AG08395 (cell line): Measurements from ENCODE around the gene ARHGEF7.

Experiments used
- DNase-seq: peaks from one replicate; pipeline ENCODE4 v3.0.0; 2012; ENCODE audit warnings: mixed read lengths, low spot score

Gene ARHGEF7

DNA sequence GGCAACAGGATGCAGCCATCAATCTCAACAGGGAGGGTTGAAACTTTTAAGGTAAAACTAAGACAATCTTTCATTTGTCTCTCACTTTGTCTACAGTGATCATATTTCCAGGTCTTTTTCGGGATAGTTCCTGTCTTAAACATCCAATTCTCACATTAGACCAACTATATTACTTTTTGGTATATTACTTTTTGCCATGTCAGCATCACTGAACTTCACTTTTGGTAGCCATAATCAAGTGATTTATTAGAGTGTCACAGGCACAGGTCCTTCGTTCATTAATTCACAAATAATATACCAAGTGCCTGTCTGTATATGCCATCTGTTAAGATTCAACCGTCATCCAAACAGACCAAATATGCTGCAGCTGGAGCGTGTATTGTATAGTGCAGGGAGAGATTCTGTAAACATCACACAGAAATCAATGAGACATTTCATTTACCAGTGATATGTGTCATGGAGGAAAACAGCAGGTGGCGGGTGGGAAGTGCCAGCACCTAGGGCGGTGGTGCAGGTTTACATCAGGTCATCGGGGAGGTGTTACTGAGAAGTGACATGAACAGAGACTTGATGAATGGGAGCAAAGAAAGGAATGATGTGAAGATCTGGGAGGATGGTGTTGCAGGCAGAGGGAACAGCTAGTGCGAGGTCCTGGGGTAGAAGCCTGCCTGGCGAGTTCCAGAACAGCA lies 24.9 kb downstream of the ARHGEF7 start:
- DNase-seq, result no peak

DNA sequence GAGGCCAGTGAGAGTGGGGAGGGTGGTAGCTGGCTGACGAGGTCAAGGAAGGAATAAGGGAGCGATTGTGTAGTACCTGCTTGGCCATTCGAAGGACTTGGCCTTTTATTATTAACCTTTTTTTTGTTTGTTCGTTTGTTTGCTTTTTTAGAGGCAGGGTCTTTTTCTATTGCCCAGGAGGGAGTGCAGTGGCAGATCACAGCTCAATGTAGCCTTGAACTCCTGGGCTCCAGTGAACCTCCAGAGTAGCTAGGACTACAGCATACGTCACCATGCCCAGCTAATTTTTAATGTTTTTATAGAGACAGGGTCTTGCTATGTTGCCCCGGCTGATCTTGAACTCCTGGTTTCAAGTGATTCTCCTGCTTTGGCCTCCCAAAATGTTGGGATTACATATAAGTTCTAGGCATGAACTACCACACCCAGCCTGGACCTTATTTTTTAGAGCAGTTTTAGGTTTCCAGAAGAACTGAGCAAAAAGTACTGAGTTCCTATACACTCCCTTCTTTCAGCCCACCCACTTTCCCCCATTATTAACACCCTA lies 25.5 kb downstream of the ARHGEF7 start:
- DNase-seq, result no peak

DNA sequence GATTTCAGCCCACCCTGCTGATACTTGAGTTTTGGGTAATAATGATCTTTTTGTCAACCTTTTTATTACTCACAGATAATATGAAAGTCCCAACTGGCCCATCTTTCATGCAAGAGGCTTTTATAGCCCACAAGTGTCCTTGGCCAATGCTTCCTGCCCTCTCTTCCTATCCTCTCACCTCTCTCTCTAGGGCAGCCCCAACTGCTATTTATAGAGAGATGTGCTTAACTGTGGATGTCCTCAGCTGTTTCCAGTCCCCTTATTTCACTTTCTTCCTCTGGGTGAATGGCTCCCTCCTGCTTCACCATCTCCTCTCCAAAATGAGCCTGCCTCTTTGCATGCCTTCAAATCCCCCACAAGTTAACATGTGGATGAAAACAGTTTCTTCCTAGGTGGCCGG lies 27.4 kb downstream of the ARHGEF7 start:
- DNase-seq, result no peak

DNA sequence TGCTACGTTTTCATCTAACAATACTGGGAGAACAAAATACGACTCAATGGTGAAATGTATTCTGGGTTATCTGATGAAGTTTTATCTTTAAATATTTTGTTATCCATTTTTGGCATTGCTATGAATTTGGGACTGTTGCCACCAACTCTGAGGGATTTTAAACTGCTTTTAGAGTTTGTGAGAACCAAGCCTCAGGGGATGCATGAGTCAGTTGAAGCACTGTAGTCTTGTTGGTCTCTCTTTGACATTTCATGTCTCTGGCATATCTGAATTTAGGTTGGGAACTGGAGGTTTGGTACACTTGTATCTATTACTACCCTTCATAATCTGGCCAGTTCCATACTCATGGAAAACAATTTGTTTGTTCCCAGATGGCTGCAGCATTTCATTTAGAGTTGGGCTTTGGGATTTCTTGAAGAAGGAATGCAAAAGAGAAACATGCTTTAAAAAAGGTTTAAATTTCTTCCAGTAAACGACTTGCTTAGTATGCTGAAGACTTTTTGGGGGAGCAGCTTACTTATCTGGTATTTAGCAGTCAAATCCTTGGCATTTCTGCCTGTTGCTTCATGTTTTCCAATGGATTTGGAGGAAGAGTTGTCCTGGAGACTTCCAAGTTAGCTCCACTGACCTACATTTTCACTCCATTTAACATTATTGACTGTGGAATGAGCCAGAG lies 28.9 kb downstream of the ARHGEF7 start:
- no peak for DNase-seq

DNA sequence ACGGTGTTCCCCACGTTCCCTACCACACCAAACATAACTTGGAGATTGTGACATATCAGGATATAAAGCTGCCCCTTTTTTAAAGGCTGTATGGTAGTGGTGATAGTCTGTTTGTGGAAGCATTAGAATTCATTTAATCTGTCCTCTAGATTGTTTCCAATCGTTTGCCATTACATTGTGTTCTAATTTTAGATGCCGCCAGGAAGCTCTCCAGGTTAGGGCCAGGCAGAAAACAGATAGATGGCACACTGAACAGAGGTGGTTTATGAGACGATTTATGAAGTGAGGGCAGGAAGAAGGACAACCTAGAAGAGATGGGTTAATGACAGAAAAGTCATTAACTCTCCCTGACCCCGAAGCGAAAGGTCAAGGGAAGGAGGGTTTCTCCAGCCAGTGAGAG lies 30.0 kb downstream of the ARHGEF7 start:
- DNase-seq, result no peak

DNA sequence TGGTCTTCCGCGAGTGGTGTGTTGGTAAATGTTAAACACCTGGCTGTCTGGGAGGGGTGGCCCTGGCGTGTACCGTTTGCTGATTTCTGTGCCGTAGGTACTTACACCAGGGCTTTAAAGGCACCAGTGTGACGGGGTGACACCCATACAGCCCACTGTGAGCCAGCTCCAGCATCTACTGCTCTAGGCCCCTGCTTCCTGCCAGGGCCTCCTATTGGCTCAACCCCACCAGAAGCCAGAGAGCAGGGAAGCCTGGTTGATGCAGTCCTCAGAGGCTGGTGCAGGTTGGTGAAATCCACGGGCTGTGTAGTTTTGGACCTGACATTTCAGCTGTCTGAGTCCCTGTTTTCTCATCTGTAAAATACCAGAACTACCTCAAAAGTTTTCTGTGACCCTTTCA lies 30.4 kb downstream of the ARHGEF7 start:
- no peak for DNase-seq

DNA sequence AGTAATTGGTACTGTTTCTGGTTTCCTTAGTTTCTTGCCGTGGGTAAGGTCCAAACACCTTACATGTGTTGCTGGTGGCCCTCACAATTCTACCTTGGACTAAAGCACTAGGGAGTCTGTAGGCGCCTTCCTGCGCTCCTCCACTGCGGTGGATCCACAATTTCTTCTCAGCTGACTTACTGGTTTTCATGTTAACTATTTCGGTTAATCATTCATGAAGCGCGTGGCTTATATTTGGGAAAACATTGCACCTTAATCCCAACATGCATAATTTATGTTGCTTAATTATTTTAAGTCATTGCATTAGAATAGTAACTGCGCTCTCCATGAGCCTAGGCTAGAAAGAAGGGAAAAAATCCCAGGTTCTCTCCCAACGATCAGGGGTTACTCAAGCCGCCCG lies 37.7 kb downstream of the ARHGEF7 start:
- no peak for DNase-seq

DNA sequence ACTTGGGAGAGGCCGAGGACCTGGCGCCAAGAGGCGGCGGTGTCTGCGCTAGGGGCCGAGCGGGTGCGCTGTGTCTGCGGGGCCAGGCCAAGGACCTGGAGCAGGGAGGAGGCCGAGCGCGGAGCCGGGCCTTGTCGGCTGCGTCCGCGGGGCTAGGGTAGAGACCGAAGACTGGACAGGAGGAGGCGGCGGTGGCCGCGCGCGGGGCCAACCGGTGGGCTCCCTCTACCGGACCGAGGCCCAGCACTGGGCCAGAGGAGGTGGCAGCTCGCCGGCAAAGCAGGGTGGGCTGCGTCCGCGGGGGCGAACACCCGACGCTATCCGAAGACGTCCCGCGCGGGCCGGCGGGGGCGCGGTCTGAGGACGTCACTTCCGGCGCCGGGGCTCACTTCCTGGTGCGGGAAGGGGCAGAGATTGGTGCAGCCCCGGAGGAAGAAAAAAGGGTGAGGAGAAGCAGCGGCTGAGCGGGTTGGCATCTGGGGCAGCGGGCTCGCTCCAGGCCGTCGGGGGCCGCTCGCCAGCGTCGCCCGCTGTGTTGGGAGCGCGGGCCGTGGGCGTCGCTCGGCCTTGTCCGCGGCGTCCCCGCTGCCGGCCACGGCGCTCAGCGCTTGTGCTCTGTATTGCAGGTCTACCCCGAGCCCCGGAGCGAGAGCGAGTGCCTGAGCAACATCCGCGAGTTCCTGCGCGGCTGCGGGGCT lies 38.3 kb downstream of the ARHGEF7 start:
- peak; percentile 95 for DNase-seq

DNA sequence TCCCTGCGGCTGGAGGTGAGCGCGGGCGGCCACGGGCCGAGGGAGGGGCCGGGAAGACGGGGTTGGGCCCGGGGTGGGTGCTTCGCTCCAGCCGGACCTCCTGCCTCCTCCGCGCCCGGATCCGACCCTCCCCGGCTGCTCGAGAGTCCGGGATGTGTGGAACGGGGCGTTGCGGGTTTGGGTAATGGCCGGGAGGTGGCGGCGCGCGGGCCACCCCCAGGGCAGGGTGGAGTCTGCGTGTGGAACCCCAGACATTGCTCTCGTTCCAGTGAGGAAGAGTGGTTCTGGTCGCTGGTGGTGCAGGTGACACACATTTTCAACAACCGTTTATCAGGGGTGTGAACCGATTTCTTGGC lies 38.8 kb downstream of the ARHGEF7 start:
- peak; percentile 43 for DNase-seq

DNA sequence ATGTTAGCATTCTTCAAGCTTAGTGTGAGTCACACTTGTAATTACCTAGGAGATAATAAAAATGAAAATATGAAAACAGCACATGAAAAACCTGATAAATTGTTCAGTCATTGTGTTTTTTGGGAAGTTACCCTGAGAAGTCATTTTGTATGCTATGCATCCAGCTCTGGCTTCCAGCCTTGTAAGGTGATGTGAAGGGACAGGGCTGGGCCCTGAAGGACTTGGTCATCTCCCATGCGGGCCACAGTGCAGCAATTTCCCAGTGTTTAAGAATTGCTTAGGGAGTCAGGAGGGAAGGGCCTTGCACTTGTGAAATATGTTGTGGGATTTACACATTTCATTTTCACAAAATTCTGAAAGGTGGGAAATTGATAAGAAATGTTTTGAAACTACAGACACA lies 41.3 kb downstream of the ARHGEF7 start:
- DNase-seq, result peak; percentile 26

DNA sequence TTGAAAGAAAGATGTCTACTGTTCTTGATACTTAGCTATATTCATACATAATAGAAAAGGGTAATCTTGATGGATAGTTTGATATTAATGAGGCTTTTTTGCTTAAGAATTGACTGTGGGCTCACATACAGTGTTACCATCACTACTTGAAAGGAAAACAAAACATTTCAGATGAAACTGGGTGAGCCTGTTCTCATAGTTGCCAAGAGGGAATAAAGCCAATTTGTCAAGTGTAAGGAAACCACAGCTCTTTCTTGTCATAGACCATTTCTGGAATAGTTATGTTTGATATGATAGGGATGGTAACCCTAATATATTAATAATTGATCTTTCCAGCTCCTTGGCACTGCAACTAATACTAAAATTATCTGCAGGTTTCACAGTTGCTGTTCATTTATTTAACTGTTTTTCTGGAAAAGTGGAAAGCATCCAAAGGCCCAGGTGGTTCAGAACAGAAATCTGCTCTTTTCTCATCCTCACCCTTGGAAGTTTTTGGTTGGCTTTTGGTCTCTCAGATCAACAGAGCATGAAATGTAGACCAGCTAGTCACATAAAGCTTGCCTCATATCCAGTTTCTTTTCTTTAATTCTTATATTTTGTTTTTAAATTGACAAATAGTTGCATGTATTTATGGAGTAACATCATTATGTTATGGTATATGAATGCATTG lies 43.2 kb downstream of the ARHGEF7 start:
- DNase-seq, result no peak

DNA sequence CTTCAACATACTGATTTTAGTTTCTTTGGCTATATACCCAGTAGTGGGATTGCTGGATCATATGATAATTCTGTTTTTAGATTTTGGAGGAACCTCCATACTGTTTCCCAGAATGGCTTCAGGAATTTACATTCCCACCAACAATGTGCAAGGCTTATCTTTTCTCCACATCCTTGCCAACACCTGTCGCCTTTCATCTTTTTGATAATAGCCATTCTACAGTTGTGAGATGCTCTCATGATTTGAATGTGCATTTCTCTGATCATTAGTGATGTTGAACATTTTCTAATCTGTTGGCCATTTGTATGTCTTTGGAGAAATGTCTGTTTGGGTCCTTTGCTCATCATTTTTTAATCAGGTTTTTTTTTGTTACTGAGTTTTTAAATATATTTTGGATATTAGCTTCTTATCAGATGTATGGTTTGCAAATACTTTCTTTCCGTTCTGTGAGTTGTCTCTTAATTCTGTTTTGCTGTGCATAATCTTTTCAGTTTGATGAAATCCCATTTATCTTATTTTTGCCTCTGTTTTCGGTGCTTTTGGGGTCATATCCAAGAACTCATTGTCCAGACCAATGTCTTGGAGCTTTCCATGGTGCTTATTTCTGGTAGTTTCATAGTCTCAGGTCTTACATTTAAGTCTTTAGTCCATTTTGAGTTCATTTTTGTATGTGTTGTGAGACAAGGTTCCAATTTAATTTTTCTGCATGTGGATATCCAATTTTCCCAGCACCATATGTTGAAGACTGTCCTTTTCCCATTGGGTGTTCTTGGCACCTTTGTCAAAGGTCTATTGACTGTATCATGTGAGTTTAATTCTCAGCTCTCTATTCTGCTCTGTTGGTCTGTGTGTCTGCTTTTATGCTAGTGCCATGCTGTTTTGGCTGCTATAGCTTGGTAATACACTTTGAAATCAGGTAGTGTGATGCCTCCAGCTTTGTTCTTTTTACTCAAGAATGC lies 44.5 kb downstream of the ARHGEF7 start:
- no peak for DNase-seq

DNA sequence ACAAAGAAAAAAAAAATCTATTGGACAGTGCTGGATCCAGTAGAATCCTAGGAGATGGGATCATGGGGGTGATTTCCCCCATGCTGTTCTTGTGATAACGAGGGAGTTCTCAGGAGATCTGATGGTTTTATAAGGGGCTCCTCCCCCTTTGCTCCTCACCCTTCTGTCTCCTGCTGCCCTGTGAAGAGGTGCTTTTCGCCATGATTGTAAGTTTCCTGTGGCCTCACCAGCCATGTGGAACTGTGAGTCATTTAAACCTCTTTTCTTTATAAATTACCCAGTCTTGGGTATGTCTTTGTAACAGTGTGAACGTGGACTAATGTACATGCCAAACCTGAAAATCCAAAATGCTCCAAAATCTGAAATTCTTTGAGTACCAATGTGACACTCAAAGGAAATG lies 45.5 kb downstream of the ARHGEF7 start:
- no peak for DNase-seq

DNA sequence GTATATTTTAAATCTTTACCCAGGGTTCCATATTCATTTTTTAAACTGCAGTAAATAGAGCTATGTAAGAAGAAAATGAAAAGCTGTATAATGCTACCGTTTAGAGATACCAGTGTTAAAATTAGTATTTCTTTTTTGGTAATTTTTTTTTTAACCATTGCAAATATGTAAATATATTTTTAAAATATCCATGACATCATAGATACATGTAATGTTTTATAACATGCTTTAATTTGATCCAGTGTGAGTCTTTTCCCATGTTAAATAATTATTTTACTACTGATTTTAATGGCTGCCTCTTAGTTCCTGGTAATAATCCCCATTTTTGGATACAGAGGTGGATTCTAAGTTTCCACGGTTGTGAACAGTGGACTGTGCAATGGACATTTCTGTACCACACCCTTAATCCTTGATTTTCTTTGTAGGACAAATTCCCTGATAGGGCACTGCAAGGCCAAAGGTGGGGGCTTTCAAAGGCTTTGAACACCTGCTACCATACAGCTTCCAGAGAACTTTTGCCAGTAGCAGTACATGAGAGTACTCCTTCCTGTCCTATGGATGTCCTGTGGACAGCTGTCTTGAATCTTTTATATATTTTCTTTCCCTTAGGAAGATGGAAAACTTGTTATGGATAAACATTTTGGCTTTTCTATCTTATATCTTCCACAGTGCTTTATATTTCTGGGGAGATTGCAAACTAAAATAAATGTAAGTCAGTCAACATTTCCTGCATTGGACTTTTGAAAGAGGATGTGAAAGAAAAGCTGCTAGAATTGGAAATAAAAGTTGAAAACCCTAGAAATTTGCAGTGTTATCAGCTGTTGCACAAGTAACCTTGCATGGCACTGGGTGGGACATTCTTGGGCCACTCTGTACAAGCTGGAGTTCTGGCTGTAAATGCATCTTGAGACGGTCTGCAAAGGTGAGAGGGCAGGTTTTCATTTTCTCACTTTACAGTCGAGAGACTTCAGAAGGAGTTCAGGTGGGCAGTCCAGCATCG lies 46.8 kb downstream of the ARHGEF7 start:
- DNase-seq, result no peak

DNA sequence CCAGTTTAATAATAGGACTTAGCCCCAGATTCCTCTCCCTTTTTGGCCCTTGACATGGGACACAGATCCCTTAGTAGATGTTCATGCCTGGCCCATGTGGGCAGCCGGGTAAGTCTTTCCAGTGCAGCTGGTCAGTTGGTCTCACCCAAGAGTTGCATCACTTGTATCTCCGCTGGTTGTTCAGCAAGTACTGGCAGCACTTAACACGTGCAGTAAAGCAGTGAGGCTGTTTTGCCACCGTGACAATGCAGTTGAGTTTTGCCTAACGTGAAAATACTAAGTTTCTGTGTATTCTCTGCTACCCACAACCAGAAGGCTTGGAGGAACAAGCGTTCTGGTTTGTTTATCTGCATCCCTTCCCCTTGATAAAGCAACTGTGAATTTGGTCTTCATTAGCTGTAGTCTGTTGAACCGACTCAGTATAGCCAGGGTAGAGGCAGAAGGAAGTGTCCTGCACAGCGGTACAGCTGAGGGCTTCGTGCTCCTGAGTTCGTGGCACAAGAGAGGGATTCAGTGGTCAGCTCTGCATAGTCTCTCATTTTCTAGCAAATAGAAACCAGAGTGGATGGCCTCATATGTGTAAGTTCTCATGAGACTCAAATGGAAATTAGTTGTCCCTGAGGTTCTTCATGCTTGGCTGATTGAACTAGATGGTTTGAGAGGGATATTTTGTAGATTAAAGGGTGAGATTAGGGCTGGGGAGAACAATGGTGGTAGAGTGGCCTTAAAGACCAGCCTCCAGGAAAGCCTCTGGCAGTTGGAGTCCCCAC lies 50.3 kb downstream of the ARHGEF7 start:
- DNase-seq, result no peak

DNA sequence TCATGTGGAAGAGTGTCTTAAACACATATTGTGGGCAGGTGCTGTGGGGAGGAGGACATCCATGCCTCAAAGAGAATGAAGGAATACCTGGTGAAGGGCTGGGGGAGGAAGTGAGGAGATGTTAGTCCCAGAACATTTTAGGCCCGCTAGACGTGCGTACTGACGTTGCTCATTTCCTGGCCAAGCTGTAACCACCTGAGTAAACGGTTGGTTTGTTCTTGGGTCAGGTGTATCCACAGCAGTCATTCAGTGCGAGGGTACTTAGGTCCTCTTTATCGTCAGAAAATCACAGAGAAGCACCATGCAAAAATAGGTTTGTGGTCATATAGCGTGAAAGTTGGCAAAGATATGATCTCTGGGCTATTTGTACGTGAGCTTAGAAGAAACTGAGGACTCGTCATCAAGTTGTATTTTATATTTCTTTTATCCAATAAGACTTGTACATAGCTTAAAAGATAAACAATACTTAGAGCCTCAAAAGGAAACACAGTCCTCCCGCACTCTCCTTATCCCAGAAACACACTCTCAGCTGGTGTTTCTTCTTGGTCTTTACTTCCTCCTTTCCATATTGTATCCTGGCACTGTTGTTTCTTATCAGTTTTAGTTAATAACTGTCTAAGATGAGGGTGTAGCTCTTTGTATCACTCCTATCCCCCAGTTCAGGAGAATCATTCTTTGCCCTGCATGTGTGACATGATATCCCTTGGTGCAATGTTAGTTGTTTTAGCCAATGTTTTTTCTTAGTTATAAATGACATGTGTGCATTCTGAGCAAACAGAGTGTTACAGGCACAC lies 52.0 kb downstream of the ARHGEF7 start:
- no peak for DNase-seq

DNA sequence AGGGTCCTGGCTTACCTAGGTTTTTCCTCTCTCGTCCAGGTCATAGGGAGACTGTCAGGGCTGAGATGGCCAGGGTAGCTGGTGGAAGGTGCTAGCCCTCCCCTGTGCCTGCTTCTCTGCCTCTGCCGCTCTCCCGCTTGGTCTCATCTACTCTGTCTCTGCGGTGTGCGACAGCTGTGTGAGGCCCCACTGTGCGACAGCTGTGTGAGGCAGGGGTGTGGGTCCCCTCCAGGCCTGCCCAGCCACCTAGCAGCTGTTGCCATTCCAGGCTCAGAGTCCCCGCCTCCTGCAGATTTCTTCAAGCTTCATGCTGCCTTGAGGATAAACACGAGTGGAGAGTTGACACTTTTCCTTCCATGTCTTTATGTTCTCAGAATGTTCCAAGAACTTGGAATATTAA lies 53.0 kb downstream of the ARHGEF7 start:
- no peak for DNase-seq

DNA sequence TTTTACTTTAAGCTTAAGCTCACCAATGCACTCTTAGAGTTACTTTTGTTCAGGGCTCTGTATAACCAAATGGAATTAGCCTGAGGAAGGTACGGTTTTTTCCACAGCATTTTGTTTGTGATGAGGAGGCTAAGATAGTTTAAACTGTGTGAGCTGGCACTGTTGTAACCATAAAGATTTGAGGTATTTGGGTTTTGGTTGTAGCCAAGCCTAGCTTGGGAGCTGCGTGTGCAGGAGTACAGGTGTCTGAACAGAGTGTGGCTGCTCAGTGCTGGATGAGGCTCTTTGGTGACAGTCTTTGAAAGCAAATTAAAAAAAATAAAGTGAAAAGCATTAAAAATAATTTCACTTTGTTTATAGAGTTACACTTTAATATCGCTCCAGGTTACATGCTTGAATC lies 56.0 kb downstream of the ARHGEF7 start:
- DNase-seq, result no peak

DNA sequence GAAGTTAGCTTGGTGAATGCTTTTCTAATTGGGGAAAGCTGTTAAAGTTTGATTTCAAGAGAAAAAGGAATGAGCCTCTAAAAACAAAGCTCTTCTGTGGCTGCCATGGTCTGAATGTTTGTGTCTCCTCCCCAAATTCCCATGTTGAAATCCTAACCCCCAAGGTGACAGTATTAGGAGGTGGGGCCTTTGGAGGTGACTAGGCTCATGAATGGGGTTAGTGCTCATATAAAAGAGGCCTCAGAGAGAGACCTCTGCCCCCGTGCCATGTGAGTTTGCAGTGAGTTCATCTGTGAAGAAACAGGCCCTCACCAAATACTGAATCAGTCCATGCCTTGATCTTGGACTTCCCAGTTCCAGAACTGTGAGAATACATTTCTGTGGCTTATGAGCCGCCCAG lies 56.5 kb downstream of the ARHGEF7 start:
- no peak for DNase-seq
